Panc1 (cell line): ENCODE measurements around the gene NRP1. TPM values are rescaled to one million over a fixed set of nuclear protein-coding genes. Genes with fewer than 3 reads are reported as not detected.

Source experiments
- ATAC-seq: fragments of 200-7000 bp; cut with Tn5 transposase; 2 replicates; pipeline ENCODE4 v1.9.1; 2020; ENCODE audit warnings: mild to moderate bottlenecking, moderate library complexity
- BruUV-seq: library from RNA; stranded (reverse); fragments of 400-500 nt; replicated peaks from 2 replicates; lab custom pipeline; 2021; lab: Mats Ljungman, UMichigan
- CTCF ChIA-PET: fragments of 300-600 bp; sonication (Branson Sonifier 250); formaldehyde crosslinking; loops from one replicate; lab custom pipeline; 2022; ENCODE audit warnings: antibody characterized with exemption; lab: Charles Lee
- POLR2A ChIA-PET: fragments of 300-600 bp; sonication (Branson Sonifier 250); formaldehyde crosslinking; loops from one replicate; lab custom pipeline; 2022; ENCODE audit warnings: antibody characterized with exemption; lab: Charles Lee
- DNase-seq: peaks from one replicate; pipeline ENCODE4 v3.0.0-alpha.2; 2010; ENCODE audit warnings: low read depth, low spot score
- H3K27ac ChIP-seq: 2 replicates; pipeline ENCODE4 v1.5.1; 2011; ENCODE audit warnings: mild to moderate bottlenecking, low read length, inconsistent platforms
- H3K27me3 ChIP-seq: fragments of 200-500 bp; sonication (Bioruptor generic); 2 replicates; pipeline ENCODE4 v1.6.0; 2014; ENCODE audit warnings: low read length, inconsistent platforms; ENCODE audit not compliant: control insufficient read depth, insufficient read depth
- H3K36me3 ChIP-seq: fragments of 200-500 bp; sonication (Bioruptor generic); 2 replicates; pipeline ENCODE4 v1.5.1; 2014; ENCODE audit warnings: inconsistent platforms, mild to moderate bottlenecking, low read length, moderate library complexity; ENCODE audit not compliant: control insufficient read depth, insufficient read depth
- H3K4me1 ChIP-seq: 2 replicates; pipeline ENCODE4 v1.5.1; 2011; ENCODE audit warnings: inconsistent platforms, mild to moderate bottlenecking, low read length, moderate library complexity; ENCODE audit not compliant: control insufficient read depth, insufficient read depth
- H3K4me3 ChIP-seq, 2 experiments: 2 replicates each; pipeline ENCODE4 v1.5.1; 2011 to 2012; ENCODE audit warnings: low read depth in 2 of 2, low read length in 2 of 2, mild to moderate bottlenecking in 2 of 2, inconsistent platforms in 1 of 2, moderate library complexity in 1 of 2
- H3K9me3 ChIP-seq: fragments of 200-500 bp; sonication (Bioruptor generic); 2 replicates; pipeline ENCODE4 v1.5.1; 2014; ENCODE audit warnings: low read depth, mild to moderate bottlenecking, inconsistent platforms, low read length, moderate library complexity; ENCODE audit not compliant: control insufficient read depth, insufficient read depth
- CTCF ChIP-seq: fragments of 450-650 bp; IDR thresholded peaks from 2 replicates; pipeline ENCODE4 v1.5.1; 2017; ENCODE audit warnings: mild to moderate bottlenecking
- POLR2AphosphoS5 ChIP-seq: IDR thresholded peaks from 2 replicates; pipeline ENCODE4 v1.6.1; 2012; ENCODE audit warnings: mild to moderate bottlenecking, low read depth, low read length, moderate library complexity
- REST ChIP-seq, 2 experiments: IDR thresholded peaks; 2 replicates each; pipeline ENCODE4 v1.6.1; 2011 to 2012; ENCODE audit warnings: low read depth in 2 of 2, control low read depth in 1 of 2, low read length in 1 of 2, mild to moderate bottlenecking in 1 of 2, moderate library complexity in 1 of 2; ENCODE audit not compliant: insufficient read depth in 1 of 2
- SIN3A ChIP-seq: IDR thresholded peaks from 2 replicates; pipeline ENCODE4 v1.6.1; 2012; ENCODE audit warnings: low read depth, mild to moderate bottlenecking, low read length, moderate library complexity, borderline replicate concordance; ENCODE audit not compliant: insufficient read depth
- TCF7L2 ChIP-seq: IDR thresholded peaks from 2 replicates; pipeline ENCODE4 v1.6.1; 2011; ENCODE audit warnings: mild to moderate bottlenecking, low read depth, low read length, inconsistent platforms
- in situ Hi-C: cut with HindIII; loops from 2 replicates; pipeline ENCODE4 v1.10.0; 2016; ENCODE audit warnings: low sequenced_read_pairs, low pct_unique_long_range_greater_than_20kb
- intact Hi-C: fragments of 100-400 bp; cut with micrococcal nuclease; formaldehyde crosslinking; loops from one replicate; pipeline ENCODE4 v1.10.0; 2022; ENCODE audit not compliant: unreplicated experiment
- total RNA-seq: library from RNA; stranded (reverse); gene quantifications from one replicate; pipeline ENCODE4 v1.2.1, GENCODE V29; 2021; ENCODE audit not compliant: unreplicated experiment

NRP1 gene
- total RNA-seq, 1 experiment from 2014 or later = 93.4 TPM

- ATAC-seq = no peak
- ChIA-PET CTCF (no interaction called here), POLR2A (no interaction called here)
- H3K27ac ChIP-seq = peak overlapping the region; percentile 67
- intact Hi-C loops (no loop called here), in situ Hi-C loops (no loop called here)
- peaks cover 29% of the 10 kb centered on the region for H3K4me1 ChIP-seq
- no peak for DNase-seq
- H3K36me3 ChIP-seq = no peaks in the 10 kb centered on the region; the same call in 1 of the 2 replicates
- no peaks in the 10 kb centered on the region for H3K27me3 ChIP-seq
- BruUV-seq = no TSS peak
- no peaks in the 10 kb centered on the region for H3K9me3 ChIP-seq
- TF ChIP-seq TCF7L2 (no peak), CTCF (no peak), SIN3A (no peak), REST (IDR thresholded peaks at IDR 0.05; ENCODE audit: insufficient read depth in 1 of 2, low read depth in 2 of 2, low read length in 1 of 2) (no peak), POLR2AphosphoS5 (no peak)
- no peak overlapping the region for H3K4me3 ChIP-seq
Observed at GRCh38 chr10:33310853-33311252, 23.6 kb downstream of the NRP1 start.

GRCh38 chr10:33309406-33309805, 25.1 kb downstream of the NRP1 start:
- CTCF ChIA-PET = no interaction called here

GRCh38 chr10:33307835-33308234, 26.6 kb downstream of the NRP1 start:
- DNase-seq (no peak), ATAC-seq (no peak)
- Histone ChIP-seq H3K27ac (peak overlapping the region; percentile 96), H3K27me3 (no peaks in the 10 kb centered on the region), H3K4me1 (peaks cover 29% of the 10 kb centered on the region), H3K4me3 (no peak overlapping the region), H3K36me3 (no peaks in the 10 kb centered on the region; the same call in 1 of the 2 replicates), H3K9me3 (no peaks in the 10 kb centered on the region)
- in situ Hi-C loops = no loop called here
- POLR2A ChIA-PET = no interaction called here
- intact Hi-C loops = no loop called here
- no TSS peak for BruUV-seq
- CTCF ChIA-PET = no interaction called here
- no peak for TF ChIP-seq SIN3A
- TF ChIP-seq REST (IDR thresholded peaks at IDR 0.05; ENCODE audit: insufficient read depth in 1 of 2, low read depth in 2 of 2, low read length in 1 of 2) = no peak
- TF ChIP-seq POLR2AphosphoS5 = no peak
- no peak for TF ChIP-seq TCF7L2
- TF ChIP-seq CTCF = no peak

More at GRCh38 chr10:33309406-33309805, 25.1 kb downstream of the NRP1 start:
- peak overlapping the region; percentile 80 for H3K27ac ChIP-seq
- no TSS peak for BruUV-seq
- DNase-seq = no peak
- intact Hi-C loops (no loop called here), in situ Hi-C loops (no loop called here)
- H3K36me3 ChIP-seq = no peaks in the 10 kb centered on the region; the same call in 1 of the 2 replicates
- no peak for ATAC-seq
- H3K4me3 ChIP-seq = no peak overlapping the region
- H3K4me1 ChIP-seq = peaks cover 20% of the 10 kb centered on the region
- H3K27me3 ChIP-seq = no peaks in the 10 kb centered on the region
- POLR2A ChIA-PET = no interaction called here
- no peaks in the 10 kb centered on the region for H3K9me3 ChIP-seq
- no peak for TF ChIP-seq POLR2AphosphoS5
